ENCODE measurements around the gene PARVB.
"Not testable (repeated sequence)": the region's sequence is repeated elsewhere in the genome, so short reads cannot be mapped to it uniquely, and the experiment has no call there.

Gene PARVB

GRCh38 chr22:44029069-44029468 lies 5.0 kb downstream of the PARVB start:
- DNase-seq: no peak

- no peak for DNase-seq
Measured at GRCh38 chr22:44030051-44030701, 6.1 kb downstream of the PARVB start.

- no peak for DNase-seq
Measured at GRCh38 chr22:44030702-44031082, 6.6 kb downstream of the PARVB start.

- DNase-seq: no peak
Measured at GRCh38 chr22:44031158-44031952, 7.3 kb downstream of the PARVB start.

- DNase-seq: no peak
Measured at GRCh38 chr22:44032126-44032730, 8.1 kb downstream of the PARVB start.

GRCh38 chr22:44033287-44033686 lies 9.2 kb downstream of the PARVB start:
- no peak for DNase-seq

GRCh38 chr22:44033694-44034093 lies 9.6 kb downstream of the PARVB start:
- no peak for DNase-seq

- peak; percentile 72 to 83 for DNase-seq
Measured at GRCh38 chr22:44037519-44038375, 13.6 kb downstream of the PARVB start.

GRCh38 chr22:44039566-44040171 lies 15.6 kb downstream of the PARVB start:
- no peak for DNase-seq

- DNase-seq: no peak
Measured at GRCh38 chr22:44042249-44043218, 18.4 kb downstream of the PARVB start.

GRCh38 chr22:44045145-44045544 lies 21.0 kb downstream of the PARVB start:
- no peak for DNase-seq

GRCh38 chr22:44046485-44047141 lies 22.5 kb downstream of the PARVB start:
- no peak for DNase-seq

GRCh38 chr22:44047891-44048301 lies 23.8 kb downstream of the PARVB start:
- no peak for DNase-seq

- no peak for DNase-seq
Measured at GRCh38 chr22:44049486-44050231, 25.6 kb downstream of the PARVB start.

- no peak for DNase-seq
Measured at GRCh38 chr22:44050766-44051355, 26.8 kb downstream of the PARVB start.

- no peak for DNase-seq
Measured at GRCh38 chr22:44051358-44051757, 27.3 kb downstream of the PARVB start.

GRCh38 chr22:44051961-44052360 lies 27.9 kb downstream of the PARVB start:
- DNase-seq: no peak

- DNase-seq: no peak
Measured at GRCh38 chr22:44055805-44056204, 31.7 kb downstream of the PARVB start.

GRCh38 chr22:44056649-44057048 lies 32.5 kb downstream of the PARVB start:
- not testable (repeated sequence) for DNase-seq
